Measurements from ENCODE around the gene FHIT.

GRCh38 chr3:60755094-60755493 is 496.2 kb downstream of the FHIT start:
- TF ChIP-seq CTCF (IDR thresholded peaks at IDR 0.05) (no peak), POLR2A (IDR thresholded peaks at IDR 0.05) (no peak)

Data from Peyer's patch (tissue), 4 donors.